Measurements from ENCODE around the gene REXO1. TPM values are rescaled to one million over a fixed set of nuclear protein-coding genes. Genes with fewer than 3 reads are reported as not detected.

REXO1 gene
- total and polyA plus RNA-seq, 8 donors: 16.9 to 30.8 (median 24.4) TPM

GRCh38 chr19:1856698-1857603, 8.7 kb upstream of the REXO1 start:
- ATAC-seq: peak; percentile 65
- intact Hi-C loops (cut with DNase I): no loop called here
- H3K4me1 ChIP-seq: peaks cover 54 to 100% of the 10 kb centered on the region in 2 donors
- DNase-seq: peak in 3 of 4 donors; percentile 71 to 96 (median 89)
- peaks cover 0 to 7% of the 10 kb centered on the region in 2 donors for H3K36me3 ChIP-seq
- H3K4me3 ChIP-seq: peak overlapping the region; percentile 36 to 51
- H3K9me3 ChIP-seq: no peaks in the 10 kb centered on the region
- TF ChIP-seq CTCF (IDR thresholded peaks at IDR 0.05): no peak
- H3K27me3 ChIP-seq: no peaks in the 10 kb centered on the region
- peak overlapping the region; percentile 92 to 97 for H3K27ac ChIP-seq

- peaks cover 48 to 99% of the 10 kb centered on the region in 2 donors for H3K4me1 ChIP-seq
- no peak for DNase-seq
- peaks cover 0 to 7% of the 10 kb centered on the region in 2 donors for H3K36me3 ChIP-seq
- no peaks in the 10 kb centered on the region for H3K9me3 ChIP-seq
- no peak for TF ChIP-seq CTCF (IDR thresholded peaks at IDR 0.05)
- no peaks in the 10 kb centered on the region for H3K27me3 ChIP-seq
- peak overlapping the region; percentile 36 to 51 for H3K4me3 ChIP-seq
- intact Hi-C loops (cut with DNase I): no loop called here
- ATAC-seq: no peak
- H3K27ac ChIP-seq: peak overlapping the region; percentile 92 to 97
Observed at GRCh38 chr19:1856345-1856697, 8.0 kb upstream of the REXO1 start.

GRCh38 chr19:1855828-1856255, 7.6 kb upstream of the REXO1 start:
- ATAC-seq (no peak), DNase-seq (peak in 1 of 4 donors; percentile 44)
- Histone ChIP-seq H3K27ac (peak overlapping the region; percentile 92 to 97), H3K4me3 (peak overlapping the region in 1 of 2 donors; percentile 51), H3K36me3 (peaks cover 0 to 7% of the 10 kb centered on the region in 2 donors), H3K9me3 (no peaks in the 10 kb centered on the region), H3K4me1 (peaks cover 47 to 94% of the 10 kb centered on the region in 2 donors), H3K27me3 (no peaks in the 10 kb centered on the region)
- TF ChIP-seq CTCF (IDR thresholded peaks at IDR 0.05): no peak
- intact Hi-C loops (cut with DNase I): no loop called here

- H3K4me1 ChIP-seq: peaks cover 41 to 88% of the 10 kb centered on the region in 2 donors
Observed at GRCh38 chr19:1855040-1855827, 7.0 kb upstream of the REXO1 start.

More at GRCh38 chr19:1855040-1855827, 7.0 kb upstream of the REXO1 start:
- no peaks in the 10 kb centered on the region for H3K27me3 ChIP-seq
- H3K9me3 ChIP-seq: no peaks in the 10 kb centered on the region
- H3K27ac ChIP-seq: peak overlapping the region; percentile 92 to 97
- no peak for TF ChIP-seq CTCF (IDR thresholded peaks at IDR 0.05)
- DNase-seq (peak in 3 of 4 donors; percentile 87 to 98 (median 92)), ATAC-seq (peak; percentile 68)
- peak overlapping the region in 1 of 2 donors; percentile 51 for H3K4me3 ChIP-seq
- H3K36me3 ChIP-seq: peaks cover 0 to 7% of the 10 kb centered on the region in 2 donors
- intact Hi-C loops (cut with DNase I): no loop called here

Data from left lung (tissue), 10 donors.